GM18907 (cell line): ENCODE data around the gene KAT6B.
A peak's percentile ranks its signal among the peaks of the same experiment; 100 is the strongest.

ENCODE experiments used
- ATAC-seq: cut with Tn5 transposase; IDR thresholded peaks from one replicate; pipeline ENCODE4 v1.9.1; 2021; ENCODE audit warnings: mild to moderate bottlenecking, moderate library complexity; ENCODE audit not compliant: unreplicated experiment

KAT6B gene

DNA sequence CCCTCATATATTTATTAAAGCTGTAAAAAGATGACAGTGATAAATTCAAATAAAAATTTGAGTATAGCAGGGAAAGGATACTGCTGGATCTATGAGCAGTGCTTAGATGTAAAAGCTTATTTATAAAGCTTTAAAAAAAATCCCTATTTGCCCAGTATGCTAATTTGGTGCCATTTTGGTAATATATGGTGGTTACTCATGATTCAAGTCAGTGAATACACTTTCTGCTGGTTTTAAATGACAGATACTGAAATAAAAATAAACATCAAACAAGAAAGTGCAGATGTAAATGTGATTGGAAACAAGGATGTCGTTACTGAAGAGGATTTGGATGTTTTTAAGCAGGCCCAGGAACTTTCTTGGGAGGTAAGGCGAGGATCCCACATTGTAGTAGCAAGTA, 150.7 kb downstream of the KAT6B start:
- no peak for ATAC-seq

DNA sequence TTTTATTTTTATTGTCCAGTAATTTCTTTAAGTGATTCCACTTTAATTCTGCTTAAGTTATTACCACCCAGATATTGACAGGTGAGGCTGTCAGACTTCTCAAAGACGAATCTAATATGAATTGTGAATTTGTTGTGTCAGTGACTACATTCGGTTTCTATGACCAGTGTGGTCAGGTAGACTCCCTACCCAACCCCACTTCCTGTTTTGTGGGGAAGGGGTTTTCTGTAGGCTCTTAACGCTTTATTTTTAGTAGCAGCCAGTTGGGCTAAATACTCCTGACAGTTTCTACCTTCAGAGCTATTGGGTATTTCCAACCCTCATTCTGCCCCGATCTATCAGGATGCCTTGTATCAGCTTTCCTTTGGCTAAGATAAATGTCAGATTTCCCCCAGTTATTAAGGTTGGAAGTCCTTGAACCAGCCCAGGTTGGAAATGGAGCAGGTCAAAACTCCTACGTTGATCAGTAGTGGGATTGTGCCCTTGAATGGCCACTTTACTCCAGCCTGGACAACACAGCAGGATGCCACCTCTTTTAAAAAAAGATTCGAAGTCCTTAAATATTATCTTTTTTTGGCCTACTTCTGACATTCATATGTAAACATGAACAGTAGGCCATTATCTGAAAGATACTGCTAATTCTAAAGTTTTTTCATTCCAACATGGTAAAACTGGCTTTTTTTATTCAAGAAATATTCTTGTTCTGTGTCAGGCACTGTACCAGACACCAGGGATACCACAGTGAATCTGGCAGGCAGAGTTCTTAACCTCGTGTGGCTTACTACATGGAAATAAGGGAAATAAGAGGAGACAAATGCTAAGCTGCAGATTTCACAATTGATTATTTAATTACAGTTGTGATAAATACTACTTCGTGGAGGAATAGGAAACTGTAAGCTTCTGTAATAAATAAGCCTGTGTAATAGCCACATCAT, 151.8 kb downstream of the KAT6B start:
- ATAC-seq = peak; percentile 86

DNA sequence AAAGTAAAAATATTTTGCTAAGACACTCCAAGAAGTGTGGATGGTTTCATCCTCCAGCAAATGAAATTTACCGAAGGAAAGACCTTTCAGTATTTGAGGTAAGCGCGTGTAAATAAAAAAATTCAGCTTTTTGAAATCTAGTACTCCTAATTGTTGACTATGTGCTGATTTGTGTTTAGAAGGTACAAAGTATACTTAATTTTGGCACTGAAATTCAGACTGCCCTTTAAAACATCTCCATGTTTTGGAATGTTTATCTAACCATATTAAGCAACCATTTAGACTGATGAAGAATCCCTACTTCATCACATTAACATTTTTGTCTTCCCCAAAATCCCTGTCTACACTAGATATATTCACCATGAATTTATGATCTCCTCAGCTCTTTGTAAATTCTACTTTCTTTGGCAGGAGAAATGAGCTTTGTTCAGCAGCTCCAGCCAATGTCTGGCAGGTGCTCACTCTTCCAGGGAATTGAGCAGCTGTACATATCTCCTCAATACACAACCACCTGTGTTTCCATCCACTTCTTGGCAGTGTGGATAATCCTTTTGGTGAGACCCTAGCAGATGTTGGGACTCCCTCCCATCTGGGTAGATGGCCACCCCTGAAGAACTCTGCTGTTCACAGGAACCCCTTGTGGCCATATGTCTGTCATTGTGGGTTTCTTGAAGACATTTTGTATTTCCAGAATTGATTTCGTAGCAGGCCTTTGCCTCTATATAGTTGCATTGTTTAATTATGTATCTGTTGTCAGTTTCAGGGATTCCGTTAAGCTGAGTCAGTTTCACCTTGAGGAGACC, 155.6 kb downstream of the KAT6B start:
- ATAC-seq = no peak

DNA sequence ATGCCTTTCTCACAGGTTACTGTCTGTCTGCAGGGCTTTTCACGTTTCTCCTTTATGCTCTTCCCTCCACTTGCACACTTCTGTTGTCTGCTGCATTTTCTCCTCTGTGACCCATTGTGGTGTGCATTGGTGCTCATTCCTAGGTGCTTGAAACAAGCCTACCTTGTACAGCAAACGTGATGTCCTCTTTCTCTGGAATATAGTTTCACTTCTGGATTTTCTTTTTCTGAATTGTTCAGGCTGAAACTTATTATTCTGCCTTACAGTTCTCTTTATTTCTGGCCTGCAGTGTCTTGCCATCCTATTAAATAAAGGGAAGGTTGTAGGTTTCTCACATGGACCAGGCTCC, 156.2 kb downstream of the KAT6B start:
- no peak for ATAC-seq

DNA sequence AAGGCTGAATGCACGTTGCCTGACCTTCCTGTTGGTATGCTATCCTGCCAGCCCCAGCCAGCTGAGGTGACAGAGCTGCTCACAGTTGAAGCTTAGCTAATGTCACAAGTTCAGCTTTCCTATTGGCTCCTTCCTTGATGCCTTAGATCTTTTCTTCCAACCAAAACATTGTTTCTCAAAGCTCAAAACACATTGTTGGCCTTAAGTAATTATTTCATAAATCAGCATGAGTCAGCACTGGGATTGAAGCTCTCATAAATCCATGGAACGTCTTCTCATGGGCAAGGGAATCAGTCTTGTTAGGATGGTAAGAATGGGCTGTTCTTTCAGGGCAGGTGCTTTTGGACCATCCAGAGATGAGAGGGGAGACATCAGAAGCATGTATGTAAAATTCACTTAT, 157.0 kb downstream of the KAT6B start:
- ATAC-seq = no peak

DNA sequence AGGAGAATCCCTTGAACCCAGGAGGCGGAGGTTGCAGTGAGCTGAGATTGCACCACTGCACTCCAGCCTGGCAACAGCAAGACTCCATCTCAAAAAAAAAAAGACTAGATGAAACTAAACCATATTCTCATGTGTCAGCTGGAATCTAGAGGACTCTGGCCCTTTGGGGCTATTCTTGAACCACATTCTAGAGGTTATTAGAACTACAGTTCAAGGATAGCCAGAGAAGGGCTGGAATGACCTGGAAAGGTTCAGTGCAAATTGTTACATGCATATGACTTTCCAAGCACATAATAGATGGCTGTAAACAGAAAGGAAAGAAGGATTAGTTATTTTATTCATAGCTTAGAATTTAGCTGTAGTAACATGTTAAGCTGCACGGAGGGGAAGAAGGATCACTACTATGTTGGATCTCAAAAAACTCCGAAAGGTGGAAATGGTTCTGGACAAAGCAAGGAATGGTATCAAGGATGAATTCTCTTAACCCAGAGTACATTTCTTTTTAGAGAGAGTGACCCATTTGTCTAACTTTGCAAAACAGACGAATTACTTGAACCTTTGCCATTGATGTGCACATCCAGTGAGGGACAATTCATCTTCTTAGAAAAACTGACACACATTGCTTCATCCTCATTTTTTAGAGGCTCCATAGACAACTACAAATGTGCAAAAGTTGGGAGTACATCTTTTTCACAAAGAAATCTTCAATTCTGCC, 161.1 kb downstream of the KAT6B start:
- no peak for ATAC-seq

DNA sequence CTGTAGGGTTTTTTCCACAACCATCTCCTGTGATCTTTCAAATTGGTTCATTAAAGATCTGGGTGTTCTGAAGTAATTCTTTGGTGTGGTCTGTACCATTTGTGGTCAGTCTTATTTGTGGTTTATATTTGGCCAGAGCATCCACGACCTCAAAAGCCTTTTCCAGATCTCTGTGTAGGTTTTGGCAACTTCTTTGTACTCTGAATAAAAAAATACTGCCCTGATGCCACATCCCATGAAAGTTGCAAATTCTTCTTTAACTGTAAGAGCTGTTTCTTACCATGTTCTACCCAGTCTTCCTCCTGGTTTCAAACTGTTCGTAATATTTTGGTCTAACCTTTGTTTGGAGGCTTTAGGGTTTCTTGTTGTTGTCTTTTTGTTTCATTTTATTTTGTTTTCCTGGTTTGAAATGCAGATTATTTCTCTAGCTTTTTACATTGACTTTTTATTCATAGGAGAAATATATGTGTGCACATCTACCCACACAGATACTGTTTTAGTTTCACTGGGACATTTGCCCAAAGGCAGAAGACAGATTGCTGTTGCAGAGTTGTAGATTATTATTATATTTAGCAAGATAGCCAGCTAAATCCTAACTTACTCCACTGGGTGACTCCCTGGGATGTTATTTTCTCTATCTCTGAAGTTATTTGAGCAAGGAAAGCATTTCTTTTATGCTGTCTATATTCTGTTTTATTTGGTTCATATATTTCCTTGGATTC, 161.8 kb downstream of the KAT6B start:
- ATAC-seq = no peak

DNA sequence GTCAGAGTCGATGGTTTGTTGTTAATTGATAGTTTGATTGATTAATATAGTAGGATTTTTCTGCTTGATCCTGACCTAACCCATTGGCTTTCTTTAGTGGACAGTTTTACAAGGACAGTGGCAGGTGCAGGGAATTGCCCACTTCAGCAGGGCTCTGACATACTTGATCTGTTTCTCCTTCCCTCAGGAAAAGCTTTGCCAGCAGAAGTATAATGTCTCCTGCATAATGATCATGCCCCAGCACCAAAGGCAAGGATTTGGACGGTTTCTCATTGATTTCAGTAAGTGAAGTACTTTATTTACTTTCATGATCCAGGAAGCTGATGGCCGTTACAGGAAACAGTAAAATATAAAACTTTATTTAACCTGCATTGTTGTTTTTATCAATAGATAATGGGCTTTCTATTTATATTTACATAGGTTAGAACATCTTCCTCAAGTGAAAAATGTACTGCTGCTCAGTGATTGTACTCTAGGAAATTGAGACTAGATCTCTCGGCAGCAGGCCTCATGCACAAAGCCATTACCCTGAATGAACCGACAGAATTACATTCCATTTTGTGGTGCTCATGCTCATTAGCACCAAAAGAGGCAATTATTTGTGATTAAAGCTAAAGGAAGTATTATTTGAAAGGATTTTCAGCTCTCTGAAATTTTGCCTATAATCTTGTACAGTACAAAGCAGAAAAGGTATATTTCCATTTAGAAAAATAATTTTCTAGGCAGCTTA, 162.6 kb downstream of the KAT6B start:
- ATAC-seq = no peak

DNA sequence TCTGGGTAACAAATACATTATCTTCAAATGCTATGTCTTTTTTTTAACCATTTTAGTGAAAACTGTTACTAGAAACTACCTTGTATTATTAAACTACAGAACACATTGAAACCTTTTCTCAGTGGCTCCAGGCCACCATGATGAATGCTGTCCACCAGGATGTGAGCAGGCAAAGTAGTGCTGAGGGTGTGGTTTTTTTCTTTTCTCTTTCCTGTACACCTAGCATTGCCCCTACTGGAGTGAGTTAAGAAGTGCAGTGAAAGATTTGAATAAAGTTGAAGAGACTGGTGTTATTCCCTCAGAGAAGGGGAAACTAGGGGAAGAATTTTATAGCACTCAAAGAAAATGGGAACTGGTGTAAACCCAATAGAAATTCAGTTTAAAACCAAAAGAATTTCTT, 165.0 kb downstream of the KAT6B start:
- ATAC-seq = no peak

DNA sequence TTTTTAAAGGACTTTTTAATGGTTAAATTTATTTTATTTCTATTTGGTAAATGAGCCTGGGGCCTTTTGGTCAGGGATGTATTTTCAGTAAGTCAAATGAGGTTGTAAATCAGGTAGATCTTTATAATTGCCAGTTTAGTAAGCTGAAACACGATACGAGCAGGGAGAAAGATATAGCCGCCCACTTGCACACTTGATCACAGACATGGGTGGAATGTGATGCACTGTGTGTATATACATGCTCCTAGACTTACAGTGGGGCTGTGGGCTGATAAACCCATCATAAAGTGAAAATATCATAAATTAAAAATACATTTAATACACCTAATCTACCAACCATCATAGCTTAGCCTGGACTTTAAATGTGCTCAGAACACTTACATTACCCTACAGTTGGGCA, 165.7 kb downstream of the KAT6B start:
- ATAC-seq = no peak

DNA sequence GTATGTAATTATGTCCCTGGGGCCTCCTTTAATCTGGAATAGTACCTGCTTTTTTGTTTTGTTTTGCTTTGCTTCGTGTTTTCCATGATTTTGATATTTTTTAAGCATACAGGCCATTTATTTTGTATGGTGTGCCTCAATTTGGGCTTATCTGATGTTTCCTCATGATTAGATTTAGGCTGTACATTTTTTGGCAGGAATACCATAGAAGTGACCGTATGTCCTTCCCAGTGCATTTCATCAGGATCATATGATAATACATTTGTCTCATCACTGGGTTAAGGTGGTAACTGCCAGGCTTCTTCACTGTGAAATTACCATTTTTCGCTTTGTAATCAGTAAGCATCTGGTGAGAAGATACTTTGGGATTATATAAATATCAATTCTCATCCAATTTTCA, 167.2 kb downstream of the KAT6B start:
- ATAC-seq = no peak

DNA sequence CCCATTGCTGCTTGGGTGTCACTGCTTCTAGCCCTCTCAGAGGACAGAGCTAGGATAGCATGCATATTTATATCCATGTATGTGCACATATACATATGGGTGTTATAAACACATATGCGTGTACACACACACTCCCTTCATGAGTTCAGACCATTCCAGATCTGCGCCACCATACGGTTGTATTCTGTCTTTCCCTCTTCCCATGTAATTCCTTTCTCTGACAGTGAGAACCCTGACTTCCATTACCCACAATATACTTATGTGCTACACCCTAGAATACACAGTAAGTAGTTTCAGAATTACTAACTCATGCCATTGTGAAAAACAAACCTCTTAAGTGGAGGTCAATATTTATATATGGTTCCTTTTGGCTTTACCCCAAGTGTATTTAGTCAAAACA, 168.5 kb downstream of the KAT6B start:
- ATAC-seq = no peak

DNA sequence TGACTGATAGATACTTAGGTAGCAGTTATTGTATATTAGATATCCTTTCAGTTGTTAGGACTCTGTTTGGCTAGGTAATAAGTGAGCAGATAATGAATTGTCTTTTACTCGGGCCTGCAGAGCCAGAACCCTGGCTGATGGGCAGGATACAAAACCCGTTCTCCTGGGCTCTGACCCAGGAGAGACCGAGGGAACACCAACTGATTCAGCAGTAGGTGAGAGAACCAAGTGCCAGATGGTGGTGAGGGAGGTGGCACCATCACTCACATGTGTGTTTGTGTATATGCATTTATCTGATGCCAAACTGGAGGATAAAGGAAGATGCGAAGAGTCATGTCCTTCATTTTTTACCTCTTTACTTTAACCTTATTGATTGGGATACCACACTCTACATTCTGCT, 169.4 kb downstream of the KAT6B start:
- ATAC-seq = no peak

DNA sequence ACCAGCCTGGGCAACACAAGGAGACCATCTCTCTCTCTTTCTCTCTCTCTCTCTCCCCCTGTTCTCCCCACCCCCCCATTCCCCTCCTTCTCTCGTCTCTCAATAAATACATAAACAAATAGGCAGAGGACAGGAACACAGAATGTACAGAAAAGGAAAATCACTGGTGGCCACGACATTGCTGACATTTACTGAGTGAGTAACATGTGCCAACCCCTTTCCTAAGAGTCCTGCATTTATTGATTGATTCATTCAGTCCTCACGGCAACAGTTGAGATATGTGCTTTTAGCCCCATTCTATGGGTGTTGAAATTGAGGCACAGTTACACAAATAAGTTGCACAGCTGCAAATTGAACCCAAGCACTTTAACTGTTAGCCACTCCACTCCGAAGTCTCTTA, 170.8 kb downstream of the KAT6B start:
- no peak for ATAC-seq

DNA sequence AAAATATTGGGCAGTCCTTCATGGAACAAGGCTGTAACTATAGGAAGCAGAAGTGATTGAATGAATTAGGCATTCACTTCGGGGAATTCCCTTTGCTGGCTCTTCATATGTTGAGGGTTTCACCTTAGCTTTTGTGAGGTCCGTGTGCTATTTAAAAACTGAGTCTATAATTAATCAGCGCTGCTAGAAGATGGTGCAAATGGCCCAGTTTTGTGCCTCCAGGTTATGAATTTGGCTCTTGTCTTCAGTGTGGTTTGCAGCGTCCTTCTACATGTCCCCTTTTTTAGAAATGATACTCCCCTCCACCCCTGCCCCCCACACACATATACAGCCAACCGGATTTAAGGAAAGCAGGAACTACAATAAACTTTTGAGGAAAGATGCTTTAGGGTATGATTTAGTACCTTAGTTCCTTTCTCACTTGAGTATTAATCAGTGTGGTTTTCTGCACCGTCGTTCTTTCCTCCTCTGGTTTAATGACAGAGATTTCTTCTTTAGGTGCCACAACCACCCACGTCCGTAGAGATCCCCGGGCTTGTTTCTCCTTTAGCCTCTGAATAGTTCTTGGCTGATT, 174.4 kb downstream of the KAT6B start:
- peak; percentile 79 for ATAC-seq

DNA sequence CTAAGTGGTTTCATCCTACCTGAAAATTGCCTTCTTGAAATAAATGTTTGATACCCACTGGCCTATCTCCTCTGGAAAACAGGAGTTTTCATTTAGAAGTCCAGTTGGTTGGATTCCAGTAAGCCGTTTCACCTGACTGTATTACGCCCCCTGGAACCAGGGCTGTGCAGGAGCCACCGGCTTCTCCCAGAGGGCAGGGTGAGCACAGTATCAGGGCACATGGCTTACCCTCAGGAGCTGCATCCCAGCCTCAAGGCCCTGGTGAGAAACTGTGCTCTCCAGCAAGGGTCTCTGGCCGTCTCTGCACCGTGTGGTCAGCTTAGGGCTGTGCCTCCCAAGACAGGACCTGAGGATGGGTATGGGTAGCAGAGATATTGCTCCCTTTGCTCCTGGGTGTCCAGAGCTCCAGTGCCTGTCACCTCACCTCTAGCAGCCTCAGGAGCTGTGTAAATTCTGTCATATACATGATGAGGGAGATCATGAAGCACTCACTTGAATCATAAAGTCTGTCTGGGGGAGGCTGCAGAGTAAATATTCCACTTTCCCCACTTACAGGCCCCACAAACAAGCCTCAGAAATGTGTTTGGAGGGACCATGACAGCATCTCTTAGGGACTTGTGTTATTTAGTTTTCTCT, 175.4 kb downstream of the KAT6B start:
- no peak for ATAC-seq

DNA sequence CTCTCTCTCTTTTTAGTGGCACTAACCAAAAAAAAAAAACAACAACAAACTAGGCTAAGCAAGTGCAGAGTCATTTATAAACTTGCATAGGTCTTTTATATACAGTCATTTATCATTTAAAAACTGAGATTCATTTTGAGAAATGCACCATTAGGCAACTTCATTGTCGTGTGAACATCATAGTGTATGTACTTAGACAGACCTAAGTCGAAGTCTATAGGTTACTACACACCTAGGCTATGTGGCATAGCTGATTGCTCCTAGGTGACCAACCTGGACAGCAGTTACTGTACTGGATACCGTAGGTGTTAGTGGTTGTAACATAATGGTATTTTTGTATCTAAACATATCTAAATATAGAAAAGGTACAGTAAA, 175.9 kb downstream of the KAT6B start:
- ATAC-seq = no peak

DNA sequence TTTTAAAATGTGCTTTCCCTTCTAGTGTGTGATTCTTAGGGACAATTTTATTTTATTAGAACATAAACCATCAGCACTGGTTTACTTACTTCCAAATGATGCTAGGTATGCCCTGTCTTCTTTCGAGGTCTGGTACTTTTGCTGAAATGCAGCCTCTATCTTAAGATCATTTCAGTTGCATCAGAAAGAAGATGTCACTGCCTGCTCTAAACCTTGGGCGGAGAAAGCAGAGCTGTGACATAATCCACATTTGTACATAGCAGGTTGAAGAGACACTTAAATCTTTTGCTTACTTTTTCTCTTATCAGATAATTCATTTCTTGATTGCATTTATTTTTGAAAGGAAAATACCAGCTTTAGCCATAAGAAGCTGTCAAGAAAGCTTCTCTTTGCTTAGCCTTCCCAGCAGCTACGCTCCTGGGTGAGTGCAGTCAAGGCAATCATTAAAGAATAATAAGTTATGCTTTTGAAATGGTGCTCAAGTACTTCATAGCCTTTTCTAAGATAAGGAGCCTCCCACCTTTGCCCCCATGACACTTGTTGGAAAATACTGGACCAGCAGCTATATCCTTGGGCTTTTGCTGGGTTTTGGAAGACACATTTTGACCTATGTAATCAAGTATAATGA, 176.7 kb downstream of the KAT6B start:
- no peak for ATAC-seq

DNA sequence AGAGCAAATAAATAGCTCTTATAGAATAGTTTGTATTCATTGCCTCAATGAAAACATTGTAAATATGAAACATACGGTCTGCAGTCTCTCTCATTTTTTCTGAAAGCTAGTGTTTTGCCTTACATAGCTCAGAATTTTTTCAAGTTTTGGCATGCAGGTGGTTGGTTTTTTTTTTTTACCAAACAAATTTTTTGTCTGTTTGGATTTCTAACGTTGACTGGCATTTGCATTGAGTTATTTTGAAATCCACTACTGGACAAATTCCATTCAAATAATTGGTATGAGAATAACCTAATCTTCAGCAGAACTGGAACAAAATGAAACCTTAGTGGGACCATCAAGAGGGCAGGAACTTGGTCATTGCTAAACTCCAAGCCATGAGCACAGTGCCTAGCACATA, 177.5 kb downstream of the KAT6B start:
- ATAC-seq = no peak
